ENCODE data around the gene ADAMTSL3. TPM values are rescaled to one million over a fixed set of nuclear protein-coding genes. Genes with fewer than 3 reads are reported as not detected.
"Not testable (repeated sequence)": the region's sequence is repeated elsewhere in the genome, so short reads cannot be mapped to it uniquely, and the experiment has no call there.

The ADAMTSL3 gene
- total and polyA plus RNA-seq, 4 donors = 0.85 to 58.2 (median 7.9) TPM

GRCh38 chr15:84082739-84083138 lies 428.8 kb downstream of the ADAMTSL3 start:
- DNase-seq (no peak), ATAC-seq (ENCODE audit: insufficient read depth, low FRiP score) (no peak)
- Histone ChIP-seq H3K27ac (ENCODE audit: low read depth in 1 of 2, low read length in 1 of 2) (no peak overlapping the region), H3K27me3 (ENCODE audit: control insufficient read depth in 3 of 3, insufficient read depth in 3 of 3, low read length in 2 of 3) (peaks cover 0 to 27% (median 26%) of the 10 kb centered on the region in 3 donors), H3K4me1 (ENCODE audit: control insufficient read depth in 5 of 5, insufficient read depth in 5 of 5, low read length in 5 of 5) (peaks cover 0 to 10% (median 0%) of the 10 kb centered on the region in 5 donors), H3K36me3 (ENCODE audit: control insufficient read depth in 4 of 4, insufficient read depth in 4 of 4, low read length in 4 of 4) (no peaks in the 10 kb centered on the region), H3K4me3 (no peak overlapping the region), H3K9ac (ENCODE audit: insufficient read depth in 1 of 2, low read length in 2 of 2) (no peak overlapping the region), H3K9me3 (ENCODE audit: control insufficient read depth in 4 of 4, insufficient read depth in 3 of 4, low read length in 3 of 4) (peaks cover 0 to 1% (median 0%) of the 10 kb centered on the region in 4 donors)
- TF ChIP-seq, protein P1, sequence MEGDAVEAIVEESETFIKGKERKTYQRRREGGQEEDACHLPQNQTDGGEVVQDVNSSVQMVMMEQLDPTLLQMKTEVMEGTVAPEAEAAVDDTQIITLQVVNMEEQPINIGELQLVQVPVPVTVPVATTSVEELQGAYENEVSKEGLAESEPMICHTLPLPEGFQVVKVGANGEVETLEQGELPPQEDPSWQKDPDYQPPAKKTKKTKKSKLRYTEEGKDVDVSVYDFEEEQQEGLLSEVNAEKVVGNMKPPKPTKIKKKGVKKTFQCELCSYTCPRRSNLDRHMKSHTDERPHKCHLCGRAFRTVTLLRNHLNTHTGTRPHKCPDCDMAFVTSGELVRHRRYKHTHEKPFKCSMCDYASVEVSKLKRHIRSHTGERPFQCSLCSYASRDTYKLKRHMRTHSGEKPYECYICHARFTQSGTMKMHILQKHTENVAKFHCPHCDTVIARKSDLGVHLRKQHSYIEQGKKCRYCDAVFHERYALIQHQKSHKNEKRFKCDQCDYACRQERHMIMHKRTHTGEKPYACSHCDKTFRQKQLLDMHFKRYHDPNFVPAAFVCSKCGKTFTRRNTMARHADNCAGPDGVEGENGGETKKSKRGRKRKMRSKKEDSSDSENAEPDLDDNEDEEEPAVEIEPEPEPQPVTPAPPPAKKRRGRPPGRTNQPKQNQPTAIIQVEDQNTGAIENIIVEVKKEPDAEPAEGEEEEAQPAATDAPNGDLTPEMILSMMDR (IDR thresholded peaks at IDR 0.05; ENCODE audit: control extremely low read depth, extremely low read depth) = no peak
- WGBS, 2 donors = 76 to 89% methylated on average over 2 of the region's 2 CpGs

- H3K27ac ChIP-seq (ENCODE audit: low read depth in 1 of 2, low read length in 1 of 2); H3K4me3 ChIP-seq; H3K4me1 ChIP-seq (ENCODE audit: control insufficient read depth in 5 of 5, insufficient read depth in 5 of 5, low read length in 5 of 5); ATAC-seq (ENCODE audit: insufficient read depth, low FRiP score); H3K9me3 ChIP-seq (ENCODE audit: control insufficient read depth in 4 of 4, insufficient read depth in 3 of 4, low read length in 3 of 4); H3K9ac ChIP-seq (ENCODE audit: insufficient read depth in 1 of 2, low read length in 2 of 2); H3K36me3 ChIP-seq (ENCODE audit: control insufficient read depth in 4 of 4, insufficient read depth in 4 of 4, low read length in 4 of 4): not testable (repeated sequence)
- H3K27me3 ChIP-seq (ENCODE audit: control insufficient read depth in 3 of 3, insufficient read depth in 3 of 3, low read length in 2 of 3) = peaks cover 0 to 13% (median 11%) of the 10 kb centered on the region in 3 donors
- 74 to 85% methylated on average over 3 of the region's 3 CpGs for WGBS, 2 donors
- peak in 2 of 3 donors; percentile 54 to 77 for DNase-seq
Measured at GRCh38 chr15:84086071-84086470, 432.1 kb downstream of the ADAMTSL3 start.

Small RNA genes within 50 kb of the gene (small RNA-seq; reads per million reads assigned to genes)
- not detected for gene RNU6-1339P (ENCODE audit: low replicate concordance)
- gene RNU6-401P (ENCODE audit: low replicate concordance) = not detected

Other genes starting within 250 kb of the ADAMTSL3 start
- 1 to 10 TPM; 1.7 to 8.4 TPM for gene SH3GL3, start 206.8 kb upstream of the ADAMTSL3 start, total RNA-seq
- gene SH3GL3, start 206.8 kb upstream of the ADAMTSL3 start, polyA plus RNA-seq = 1 to 10 TPM in 1 of 2 donors, under 1 TPM in 1; 0.31 to 2.8 TPM

Measured in lung (tissue), 13 donors.